Ovary (tissue), 9 donors: ENCODE measurements around the gene UBE2QL1. TPM values are rescaled to one million over a fixed set of nuclear protein-coding genes. Genes with fewer than 3 reads are reported as not detected.

Source experiments
- DNase-seq, 5 donors: peaks; one replicate each; pipeline ENCODE4 v3.0.0-alpha.2; 2019 to 2020
- H3K27ac ChIP-seq, 2 donors: fragments of 200-600 bp; one replicate each; pipeline versions ENCODE4 v1.5.1 to v1.8.0; 2019 to 2022
- H3K27me3 ChIP-seq: fragments of 200-600 bp; one replicate; pipeline ENCODE4 v1.8.0; 2022
- H3K36me3 ChIP-seq: fragments of 200-600 bp; sonication (generic); one replicate; pipeline ENCODE4 v1.5.1; 2019
- H3K4me1 ChIP-seq: one replicate; pipeline ENCODE4 v1.8.1; 2013; ENCODE audit warnings: mild to moderate bottlenecking, moderate library complexity; ENCODE audit not compliant: insufficient read depth
- H3K4me3 ChIP-seq: fragments of 200-600 bp; sonication (generic); one replicate; pipeline ENCODE4 v1.5.1; 2017
- H3K9me3 ChIP-seq, 2 donors: fragments of 200-600 bp in 1 of 2; sonication (generic) in 1 of 2; one replicate each; pipeline versions ENCODE4 v1.5.1 to v1.8.1; 2013 to 2019; ENCODE audit warnings: mild to moderate bottlenecking in 1 of 2, moderate library complexity in 1 of 2
- CTCF ChIP-seq, 3 donors: fragments of 450-650 bp in 2 of 3; fragments of 200-600 bp in 1 of 3; IDR thresholded peaks; one replicate each; pipeline versions ENCODE4 v1.5.1 to v1.8.0; 2016 to 2022; ENCODE audit warnings: antibody characterized with exemption in 3 of 3, mild to moderate bottlenecking in 1 of 3
- EP300 ChIP-seq: sonication (generic); formaldehyde crosslinking; IDR thresholded peaks from one replicate; pipeline ENCODE4 v1.6.1; 2017; ENCODE audit warnings: antibody characterized with exemption
- POLR2A ChIP-seq: fragments of 450-650 bp; IDR thresholded peaks from one replicate; pipeline ENCODE4 v1.6.1; 2017; ENCODE audit warnings: antibody characterized with exemption, mild to moderate bottlenecking, moderate library complexity
- WGBS, 3 donors: extraction: QIAGEN DNeasy Blood & Tissue Kit in 1 of 3; methylation state at CpG; one replicate each; pipeline versions ENCODE4 v1.1.5 to v1.1.7; 2013 to 2017; 5-methylcytosine and 5-hydroxymethylcytosine counted together
- intact Hi-C, 4 donors: fragments of 100-400 bp; cut with DNase I; formaldehyde crosslinking; loops; one replicate each; pipeline versions ENCODE4 v1.11.0 to v1.15.1; 2022 to 2023
- polyA plus RNA-seq, 2 donors: library from polyadenylated mRNA; stranded (reverse); fragments of 200-250 nt in 1 of 2; fragments of 350-450 nt in 1 of 2; fragmentation: Illumina TruSeq in 1 of 2; extraction: RNeasy Lipid Tissue Mini Kit (QIAGEN cat#74804) in 1 of 2; gene quantifications; one replicate each; pipeline ENCODE4 v1.2.3, GENCODE V29; 2013 to 2014
- total RNA-seq, 7 donors: library from RNA; depleted of rRNA in 2 of 7; stranded (reverse); fragments of >200 nt in 2 of 7; fragmentation: NEBNext Ultra II Directional in 3 of 7; extraction: Animal tissue kit (Norgen Biotek cat#: 25700) in 3 of 7; gene quantifications; one replicate each; pipeline versions ENCODE4 v1.1.0 to v1.2.4, GENCODE V29; 2016 to 2023
- donor health status: DM: no; HTN: no; CAD: no; lungs with moderate emphysema.
- donor health status: DM: no; HTN: no; CAD: no.
- donor health status: Bipolar disorder and iron deficiency.
- donor health status: DM: yes; HTN: yes; CAD: no.
- donor health status: DM: no; HTN: no; CAD: no.
- donor health status: DM: yes; HTN: yes; CAD: no.

UBE2QL1 gene
- total and polyA plus RNA-seq, 9 donors, result 0.30 to 6.4 (median 1.3) TPM

DNA sequence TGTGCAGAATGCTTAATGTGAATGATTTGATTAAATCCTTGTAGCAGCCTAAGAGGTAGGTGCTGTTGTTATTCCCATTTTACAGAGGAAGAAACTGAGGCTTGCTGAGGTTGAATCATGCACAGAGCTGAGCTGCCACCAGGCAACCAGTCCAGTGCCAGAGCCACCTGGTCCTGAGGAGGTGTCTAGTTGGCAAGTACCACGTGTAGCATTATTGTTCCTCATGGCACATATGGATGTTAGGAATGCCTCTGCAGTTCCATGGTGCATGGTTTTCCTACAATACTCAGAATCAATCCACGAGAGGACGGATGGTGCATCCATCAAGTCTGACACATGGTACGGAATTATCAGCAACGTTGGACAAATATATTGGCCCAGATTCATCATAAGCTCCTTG lies 8.9 kb downstream of the UBE2QL1 start:
- Histone ChIP-seq H3K27me3 (no peaks in the 10 kb centered on the region), H3K4me3 (no peak overlapping the region), H3K9me3 (no peaks in the 10 kb centered on the region), H3K4me1 (peaks cover 8% of the 10 kb centered on the region), H3K27ac (no peak overlapping the region), H3K36me3 (no peaks in the 10 kb centered on the region)
- WGBS, 3 donors, result 74 to 82% (median 78%) methylated on average over 5 of the region's 5 CpGs
- TF ChIP-seq EP300 (no peak), POLR2A (no peak), CTCF (IDR thresholded peaks at IDR 0.05) (no peak)
- DNase-seq, result no peak
- intact Hi-C loops, result no loop called here

GRCh38 chr5:6458833-6459232 lies 10.2 kb downstream of the UBE2QL1 start:
- no peak for DNase-seq
- no peaks in the 10 kb centered on the region for H3K27me3 ChIP-seq
- intact Hi-C loops, result no loop called here
- H3K27ac ChIP-seq, result no peak overlapping the region
- H3K36me3 ChIP-seq, result no peaks in the 10 kb centered on the region
- peaks cover 4% of the 10 kb centered on the region for H3K4me1 ChIP-seq
- no peak overlapping the region for H3K4me3 ChIP-seq
- no peaks in the 10 kb centered on the region for H3K9me3 ChIP-seq
- 86% methylated on average over 4 of the region's 4 CpGs for WGBS, 3 donors
- no peak for TF ChIP-seq CTCF (IDR thresholded peaks at IDR 0.05)
- TF ChIP-seq EP300, result no peak
- TF ChIP-seq POLR2A, result no peak

GRCh38 chr5:6459896-6460295 lies 11.2 kb downstream of the UBE2QL1 start:
- no peak for TF ChIP-seq CTCF (IDR thresholded peaks at IDR 0.05)
- TF ChIP-seq EP300, result no peak
- no peak for TF ChIP-seq POLR2A
- no peak for DNase-seq
- Histone ChIP-seq H3K4me1 (peaks cover 2% of the 10 kb centered on the region), H3K36me3 (no peaks in the 10 kb centered on the region), H3K27ac (no peak overlapping the region), H3K27me3 (no peaks in the 10 kb centered on the region), H3K9me3 (no peaks in the 10 kb centered on the region), H3K4me3 (no peak overlapping the region)
- intact Hi-C loops, result no loop called here
- WGBS, 3 donors, result 69 to 73% (median 72%) methylated on average over 5 of the region's 5 CpGs

DNA sequence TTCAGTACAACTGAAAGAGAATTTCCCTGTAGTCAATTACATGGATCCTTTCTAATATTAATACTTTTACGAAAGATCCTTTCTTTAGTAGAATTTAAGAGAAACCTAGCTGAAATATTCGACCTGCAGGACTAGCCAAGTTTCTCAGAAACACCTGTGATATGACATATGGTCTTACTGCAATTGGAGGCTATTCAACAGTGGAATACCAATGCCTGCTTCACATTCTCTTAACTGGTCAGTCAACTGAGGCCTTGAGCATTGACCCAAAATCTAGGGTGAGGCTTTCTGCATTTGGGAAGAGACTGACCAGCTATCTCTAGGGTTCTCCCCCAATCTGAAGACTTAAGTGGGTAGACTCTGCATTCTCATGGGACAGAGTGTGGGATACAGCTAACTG lies 12.3 kb downstream of the UBE2QL1 start:
- Histone ChIP-seq H3K4me3 (no peak overlapping the region), H3K27me3 (no peaks in the 10 kb centered on the region), H3K4me1 (no peaks in the 10 kb centered on the region), H3K27ac (no peak overlapping the region), H3K9me3 (no peaks in the 10 kb centered on the region), H3K36me3 (no peaks in the 10 kb centered on the region)
- TF ChIP-seq CTCF (IDR thresholded peaks at IDR 0.05) (no peak), POLR2A (no peak), EP300 (no peak)
- intact Hi-C loops, result no loop called here
- no peak for DNase-seq
- WGBS, 3 donors, result 82 to 87% (median 83%) methylated on average over 2 of the region's 2 CpGs
